ENCODE data around the gene KDELR1. TPM values are rescaled to one million over a fixed set of nuclear protein-coding genes. Genes with fewer than 3 reads are reported as not detected.

The KDELR1 gene
- total and polyA plus RNA-seq, 3 donors from 2014 or later = 149 to 187 (median 155) TPM

- Histone ChIP-seq H3K9me3 (no peaks in the 10 kb centered on the region), H3K4me1 (no peaks in the 10 kb centered on the region), H3K36me3 (ENCODE audit: low read depth, missing control alignments) (no peaks in the 10 kb centered on the region), H3K4me3 (no peak overlapping the region), H3K27me3 (no peaks in the 10 kb centered on the region), H3K27ac (no peak overlapping the region)
- no peak for TF ChIP-seq POLR2A (IDR thresholded peaks at IDR 0.05)
- no peak for TF ChIP-seq CTCF (IDR thresholded peaks at IDR 0.05)
- intact Hi-C loops (cut with DNase I; ENCODE audit: low total_unique reads) = no loop called here
- no peak for DNase-seq
- WGBS, 2 donors = 93% methylated on average over 12 to 14 of the region's 14 CpGs
Observed at GRCh38 chr19:48338802-48339503, 52.4 kb downstream of the KDELR1 start.

- DNase-seq = no peak
- no peaks in the 10 kb centered on the region for H3K4me1 ChIP-seq
- no peak for TF ChIP-seq CTCF (IDR thresholded peaks at IDR 0.05)
- no peak for TF ChIP-seq POLR2A (IDR thresholded peaks at IDR 0.05)
- H3K27ac ChIP-seq = no peak overlapping the region
- no peak overlapping the region for H3K4me3 ChIP-seq
- intact Hi-C loops (cut with DNase I; ENCODE audit: low total_unique reads) = no loop called here
- 88 to 93% methylated on average over 11 to 14 of the region's 14 CpGs for WGBS, 2 donors
- H3K9me3 ChIP-seq = no peaks in the 10 kb centered on the region
- H3K36me3 ChIP-seq (ENCODE audit: low read depth, missing control alignments) = no peaks in the 10 kb centered on the region
- no peaks in the 10 kb centered on the region for H3K27me3 ChIP-seq
Observed at GRCh38 chr19:48338253-48338755, 53.0 kb downstream of the KDELR1 start.

GRCh38 chr19:48333467-48334384, 57.6 kb downstream of the KDELR1 start:
- no peaks in the 10 kb centered on the region for H3K9me3 ChIP-seq
- peak; percentile 95 for DNase-seq
- H3K4me1 ChIP-seq = peaks cover 10% of the 10 kb centered on the region
- intact Hi-C loops (cut with DNase I; ENCODE audit: low total_unique reads) = no loop called here
- H3K27me3 ChIP-seq = no peaks in the 10 kb centered on the region
- TF ChIP-seq POLR2A (IDR thresholded peaks at IDR 0.05) (no peak), CTCF (IDR thresholded peaks at IDR 0.05) (peak; percentile 65 to 73 (median 70))
- no peaks in the 10 kb centered on the region for H3K36me3 ChIP-seq (ENCODE audit: low read depth, missing control alignments)
- peak overlapping the region; percentile 22 to 47 for H3K4me3 ChIP-seq
- WGBS, 2 donors = 10 to 11% methylated on average over 23 to 43 of the region's 54 CpGs
- peak overlapping the region; percentile 84 to 90 for H3K27ac ChIP-seq

GRCh38 chr19:48332662-48333466, 58.5 kb downstream of the KDELR1 start:
- DNase-seq = peak; percentile 95
- peak overlapping the region; percentile 22 to 47 for H3K4me3 ChIP-seq
- H3K4me1 ChIP-seq = peaks cover 10% of the 10 kb centered on the region
- peak overlapping the region; percentile 84 to 90 for H3K27ac ChIP-seq
- H3K36me3 ChIP-seq (ENCODE audit: low read depth, missing control alignments) = no peaks in the 10 kb centered on the region
- intact Hi-C loops (cut with DNase I; ENCODE audit: low total_unique reads) = no loop called here
- 6% methylated on average over 25 of the region's 25 CpGs for WGBS, 2 donors
- TF ChIP-seq POLR2A (IDR thresholded peaks at IDR 0.05) (no peak), CTCF (IDR thresholded peaks at IDR 0.05) (no peak)
- H3K9me3 ChIP-seq = no peaks in the 10 kb centered on the region
- H3K27me3 ChIP-seq = no peaks in the 10 kb centered on the region

Other genes with a start within 250 kb of the KDELR1 start
- gene LIG1, start 221.2 kb downstream of the KDELR1 start, total RNA-seq = 10 to 100 TPM; 69.7 to 73.3 TPM
- gene LIG1, start 221.2 kb downstream of the KDELR1 start, polyA plus RNA-seq (ENCODE audit: insufficient read depth, low read depth, low replicate concordance) = 51.9 TPM
- gene ZSWIM9, start 220.9 kb downstream of the KDELR1 start, total RNA-seq = 1 to 10 TPM; 5.8 to 7.2 TPM
- gene ZSWIM9, start 220.9 kb downstream of the KDELR1 start, polyA plus RNA-seq (ENCODE audit: insufficient read depth, low read depth, low replicate concordance) = 5.1 TPM
- 10 to 100 TPM; 45.4 to 68.4 TPM for gene CARD8, start 135.6 kb downstream of the KDELR1 start, total RNA-seq
- gene CARD8, start 135.6 kb downstream of the KDELR1 start, polyA plus RNA-seq (ENCODE audit: insufficient read depth, low read depth, low replicate concordance) = 53.9 TPM
- 1 to 10 TPM; 2.4 to 3.9 TPM for gene ZNF114, start 121.5 kb downstream of the KDELR1 start, total RNA-seq
- gene ZNF114, start 121.5 kb downstream of the KDELR1 start, polyA plus RNA-seq (ENCODE audit: insufficient read depth, low read depth, low replicate concordance) = 0.22 TPM
- 10 to 100 TPM; 28.6 to 31.3 TPM for gene EMP3, start 66.0 kb downstream of the KDELR1 start, total RNA-seq
- gene EMP3, start 66.0 kb downstream of the KDELR1 start, polyA plus RNA-seq (ENCODE audit: insufficient read depth, low read depth, low replicate concordance) = 88.3 TPM
- gene TMEM143, start 27.6 kb downstream of the KDELR1 start, total RNA-seq = 10 to 100 TPM; 14.1 to 22.9 TPM
- 5.0 TPM for gene TMEM143, start 27.6 kb downstream of the KDELR1 start, polyA plus RNA-seq (ENCODE audit: insufficient read depth, low read depth, low replicate concordance)
- gene SYNGR4, start 27.2 kb downstream of the KDELR1 start, total RNA-seq = 10 to 100 TPM; 21.8 to 26.1 TPM
- gene SYNGR4, start 27.2 kb downstream of the KDELR1 start, polyA plus RNA-seq (ENCODE audit: insufficient read depth, low read depth, low replicate concordance) = 112 TPM
- gene GRIN2D, start 2.1 kb upstream of the KDELR1 start, total RNA-seq = 1 to 10 TPM; 2.4 to 2.7 TPM
- gene GRIN2D, start 2.1 kb upstream of the KDELR1 start, polyA plus RNA-seq (ENCODE audit: insufficient read depth, low read depth, low replicate concordance) = 1.4 TPM
- 10 to 100 TPM; 32.8 to 35.2 TPM for gene GRWD1, start 54.4 kb upstream of the KDELR1 start, total RNA-seq
- 17.8 TPM for gene GRWD1, start 54.4 kb upstream of the KDELR1 start, polyA plus RNA-seq (ENCODE audit: insufficient read depth, low read depth, low replicate concordance)
- gene KCNJ14, start 64.0 kb upstream of the KDELR1 start, total RNA-seq = 1 to 10 TPM; 1.6 to 2.2 TPM
- 0.66 TPM for gene KCNJ14, start 64.0 kb upstream of the KDELR1 start, polyA plus RNA-seq (ENCODE audit: insufficient read depth, low read depth, low replicate concordance)
- gene CYTH2, start 77.8 kb upstream of the KDELR1 start, total RNA-seq = 100 to 1,000 TPM in 1 of 2 donors, 10 to 100 TPM in 1; 92.7 to 123 TPM
- 132 TPM for gene CYTH2, start 77.8 kb upstream of the KDELR1 start, polyA plus RNA-seq (ENCODE audit: insufficient read depth, low read depth, low replicate concordance)
- gene LMTK3, start 120.3 kb upstream of the KDELR1 start, total RNA-seq = 1 to 10 TPM in 1 of 2 donors, under 1 TPM in 1; 0.62 to 1.7 TPM
- 0.96 TPM for gene LMTK3, start 120.3 kb upstream of the KDELR1 start, polyA plus RNA-seq (ENCODE audit: insufficient read depth, low read depth, low replicate concordance)
- 1 to 10 TPM; 1.1 to 1.4 TPM for gene SULT2B1, start 160.6 kb upstream of the KDELR1 start, total RNA-seq
- gene SULT2B1, start 160.6 kb upstream of the KDELR1 start, polyA plus RNA-seq (ENCODE audit: insufficient read depth, low read depth, low replicate concordance) = 1.0 TPM
- gene SPACA4, start 215.2 kb upstream of the KDELR1 start, total RNA-seq = 100 to 1,000 TPM in 1 of 2 donors, 10 to 100 TPM in 1; 72.6 to 147 TPM
- gene SPACA4, start 215.2 kb upstream of the KDELR1 start, polyA plus RNA-seq (ENCODE audit: insufficient read depth, low read depth, low replicate concordance) = 145 TPM
- gene FAM83E, start 223.5 kb upstream of the KDELR1 start, total RNA-seq = 1 to 10 TPM in 1 of 2 donors, under 1 TPM in 1; 0.99 to 1.6 TPM
- gene FAM83E, start 223.5 kb upstream of the KDELR1 start, polyA plus RNA-seq (ENCODE audit: insufficient read depth, low read depth, low replicate concordance) = 2.2 TPM
- gene RPL18, start 227.6 kb upstream of the KDELR1 start, total RNA-seq = 1,000 to 10,000 TPM; 1,047 to 1,537 TPM
- 1,050 TPM for gene RPL18, start 227.6 kb upstream of the KDELR1 start, polyA plus RNA-seq (ENCODE audit: insufficient read depth, low read depth, low replicate concordance)
- 10 to 100 TPM; 31.2 to 43.1 TPM for gene SPHK2, start 228.0 kb upstream of the KDELR1 start, total RNA-seq
- 47.6 TPM for gene SPHK2, start 228.0 kb upstream of the KDELR1 start, polyA plus RNA-seq (ENCODE audit: insufficient read depth, low read depth, low replicate concordance)
- gene DBP, start 245.8 kb upstream of the KDELR1 start, total RNA-seq = 10 to 100 TPM; 48.9 to 51.0 TPM
- 30.4 TPM for gene DBP, start 245.8 kb upstream of the KDELR1 start, polyA plus RNA-seq (ENCODE audit: insufficient read depth, low read depth, low replicate concordance)